HFFc6 (cell line): ENCODE data around the gene ZNF346. TPM values are rescaled to one million over a fixed set of nuclear protein-coding genes. Genes with fewer than 3 reads are reported as not detected.

Experiments used
- DNase-seq: peaks from one replicate; pipeline ENCODE4 v3.0.0-alpha.2; 2018
- H3K27ac Mint-ChIP-seq: 2 replicates; pipeline ENCODE4 v1.8.0; 2020; ENCODE audit warnings: mild to moderate bottlenecking, mixed read lengths
- H3K27me3 Mint-ChIP-seq: 2 replicates; pipeline ENCODE4 v1.8.0; 2021; ENCODE audit warnings: mild to moderate bottlenecking, moderate library complexity, mixed read lengths; ENCODE audit not compliant: insufficient read depth
- H3K36me3 Mint-ChIP-seq: 2 replicates; pipeline ENCODE4 v1.8.0; 2021; ENCODE audit warnings: low read depth, mixed read lengths
- H3K4me1 Mint-ChIP-seq: 2 replicates; pipeline ENCODE4 v1.8.0; 2020; ENCODE audit warnings: low read depth, mixed read lengths
- H3K4me3 Mint-ChIP-seq: 2 replicates; pipeline ENCODE4 v1.8.0; 2020; ENCODE audit warnings: mild to moderate bottlenecking, moderate library complexity, mixed read lengths
- H3K9me3 Mint-ChIP-seq: 2 replicates; pipeline ENCODE4 v1.8.0; 2020; ENCODE audit warnings: mild to moderate bottlenecking, mixed read lengths
- total RNA-seq, 6 experiments: library from RNA; stranded (reverse); fragmentation: NEBNext Ultra II Directional; extraction: Animal tissue kit (Norgen Biotek cat#: 25700); gene quantifications; 2 replicates in 1 of 6; 3 replicates in 5 of 6; pipeline ENCODE4 v1.2.3, GENCODE V29; 2021
- TF ChIP-seq, protein P1 (sequence below): fragments of 200-600 bp; sonication (generic); IDR thresholded peaks from 2 replicates; pipeline ENCODE4 v1.5.0; 2021; ENCODE audit warnings: antibody characterized with exemption, mild to moderate bottlenecking

ZNF346 gene
- total RNA-seq, 6 experiments from 2014 or later = 11.2 to 15.1 (median 12.0) TPM

DNA sequence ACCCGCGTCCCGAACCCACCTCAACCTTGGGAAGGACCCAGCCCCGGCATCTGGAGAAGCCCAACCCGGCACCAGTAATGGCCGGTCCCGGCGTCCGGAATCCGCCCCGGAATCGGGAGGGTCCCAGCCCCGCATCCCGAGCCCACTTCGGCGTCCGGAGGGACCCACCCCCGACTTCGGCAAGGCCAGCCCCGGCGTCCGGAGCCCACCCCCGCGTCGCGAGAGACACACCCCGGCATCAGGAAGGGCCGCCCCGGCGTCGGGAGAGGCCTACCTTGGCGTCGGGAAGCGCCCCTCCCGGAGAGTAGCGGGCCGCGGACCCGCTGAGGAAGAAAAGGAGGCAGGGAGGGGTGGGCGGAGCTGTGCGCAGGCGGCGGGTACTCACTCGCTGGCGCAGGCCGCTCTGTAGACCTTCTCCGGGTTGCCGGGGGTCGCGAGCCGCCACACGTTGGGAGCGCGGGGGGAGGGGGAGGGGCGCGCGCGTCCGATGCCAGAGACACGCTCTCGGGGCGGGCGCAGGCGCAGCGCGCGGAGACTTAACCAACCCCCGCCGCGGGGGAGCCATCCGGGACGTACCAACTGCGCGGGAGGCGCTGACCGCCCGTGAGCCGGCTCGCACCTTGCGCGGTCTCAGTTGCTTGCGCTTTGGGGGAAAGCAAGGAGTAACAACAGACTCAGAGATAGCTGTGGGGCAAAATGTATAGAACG is 16.1 kb upstream of the ZNF346 start, which contains the start of gene UIMC1:
TSS of gene UIMC1 (minus strand) at position 515 of the 708 bp plus-strand sequence. CDS start 24,164 bp downstream, outside the sequence.
- Mint-ChIP-seq H3K4me3 (peak within 1 kb of the TSS; percentile 96), H3K4me1 (peaks cover 27% of the 10 kb centered on the region), H3K9me3 (no peaks in the 10 kb centered on the region), H3K27me3 (no peaks in the 10 kb centered on the region; the same call in 1 of the 2 replicates), H3K27ac (peak within 1 kb of the TSS; percentile 95), H3K36me3 (peaks cover 6% of the 10 kb centered on the region; the same call in 1 of the 2 replicates)
- TF ChIP-seq, protein P1, sequence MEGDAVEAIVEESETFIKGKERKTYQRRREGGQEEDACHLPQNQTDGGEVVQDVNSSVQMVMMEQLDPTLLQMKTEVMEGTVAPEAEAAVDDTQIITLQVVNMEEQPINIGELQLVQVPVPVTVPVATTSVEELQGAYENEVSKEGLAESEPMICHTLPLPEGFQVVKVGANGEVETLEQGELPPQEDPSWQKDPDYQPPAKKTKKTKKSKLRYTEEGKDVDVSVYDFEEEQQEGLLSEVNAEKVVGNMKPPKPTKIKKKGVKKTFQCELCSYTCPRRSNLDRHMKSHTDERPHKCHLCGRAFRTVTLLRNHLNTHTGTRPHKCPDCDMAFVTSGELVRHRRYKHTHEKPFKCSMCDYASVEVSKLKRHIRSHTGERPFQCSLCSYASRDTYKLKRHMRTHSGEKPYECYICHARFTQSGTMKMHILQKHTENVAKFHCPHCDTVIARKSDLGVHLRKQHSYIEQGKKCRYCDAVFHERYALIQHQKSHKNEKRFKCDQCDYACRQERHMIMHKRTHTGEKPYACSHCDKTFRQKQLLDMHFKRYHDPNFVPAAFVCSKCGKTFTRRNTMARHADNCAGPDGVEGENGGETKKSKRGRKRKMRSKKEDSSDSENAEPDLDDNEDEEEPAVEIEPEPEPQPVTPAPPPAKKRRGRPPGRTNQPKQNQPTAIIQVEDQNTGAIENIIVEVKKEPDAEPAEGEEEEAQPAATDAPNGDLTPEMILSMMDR = no peak
- DNase-seq = peak; percentile 81

DNA sequence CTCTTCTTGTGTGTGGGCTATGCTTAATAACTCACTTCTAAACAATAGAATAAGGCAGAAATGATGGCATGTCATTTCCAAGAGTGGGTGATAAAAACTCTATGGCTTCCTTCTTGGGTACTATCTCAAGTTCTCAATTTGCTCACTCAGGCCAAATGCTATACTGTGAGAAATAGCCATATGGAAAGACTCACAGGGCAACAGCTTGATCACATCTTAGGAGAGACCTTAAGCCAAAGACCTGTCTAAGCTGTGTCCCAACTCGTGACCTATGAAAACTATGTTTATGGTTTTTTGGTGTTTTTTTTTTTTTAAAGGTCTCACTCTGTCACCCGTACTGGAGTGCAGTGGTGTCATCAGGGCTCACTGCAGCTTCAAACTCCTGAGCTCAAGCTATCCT is 13.8 kb upstream of the ZNF346 start:
- Mint-ChIP-seq H3K27ac (no peak overlapping the region), H3K36me3 (peaks cover 6% of the 10 kb centered on the region; the same call in 1 of the 2 replicates), H3K4me3 (no peak overlapping the region), H3K9me3 (no peaks in the 10 kb centered on the region), H3K4me1 (peaks cover 31% of the 10 kb centered on the region), H3K27me3 (no peaks in the 10 kb centered on the region; the same call in 1 of the 2 replicates)
- DNase-seq = no peak
- TF ChIP-seq, protein P1 = no peak

DNA sequence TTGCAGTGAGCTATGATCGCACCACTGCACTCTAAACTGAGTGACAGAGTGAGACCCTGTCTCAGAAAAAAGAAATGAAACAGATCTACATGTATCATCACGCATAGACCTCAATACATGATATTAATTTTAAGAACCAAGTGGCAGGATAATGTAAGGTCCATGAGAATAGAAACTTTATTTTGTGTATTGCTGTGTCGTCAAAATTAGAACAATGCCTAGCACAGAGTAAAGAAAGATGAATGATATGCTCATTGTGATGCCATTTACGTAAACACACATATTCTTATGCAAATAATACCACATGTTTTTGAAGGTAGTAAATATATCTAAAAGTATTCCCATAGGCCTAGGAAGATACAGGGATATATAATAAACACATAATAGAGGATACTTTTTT is 12.3 kb upstream of the ZNF346 start:
- H3K27me3 Mint-ChIP-seq = no peaks in the 10 kb centered on the region; the same call in 1 of the 2 replicates
- H3K9me3 Mint-ChIP-seq = no peaks in the 10 kb centered on the region
- no peak overlapping the region for H3K27ac Mint-ChIP-seq
- no peak overlapping the region for H3K4me3 Mint-ChIP-seq
- H3K36me3 Mint-ChIP-seq = peaks cover 6% of the 10 kb centered on the region; the same call in 1 of the 2 replicates
- peaks cover 23% of the 10 kb centered on the region for H3K4me1 Mint-ChIP-seq
- no peak for DNase-seq
- TF ChIP-seq, protein P1 = no peak

DNA sequence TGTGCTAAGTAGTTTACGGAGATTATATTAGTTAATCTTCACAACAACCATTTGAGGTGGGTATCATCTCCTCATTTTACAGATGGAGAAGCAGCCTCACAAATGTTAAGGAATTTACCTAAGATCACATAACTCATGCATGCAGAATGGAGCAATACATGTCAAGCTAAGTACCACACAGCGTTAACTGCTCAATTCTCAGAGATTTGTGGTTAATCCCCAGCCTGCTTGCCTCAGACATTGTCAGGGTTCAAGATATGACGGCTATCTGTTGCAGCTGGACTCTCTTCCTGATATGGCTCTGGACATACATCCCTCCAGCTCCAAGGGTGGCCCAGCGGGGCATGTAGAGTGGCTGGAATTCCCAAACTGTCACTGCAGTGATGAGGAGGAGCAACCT is 7.3 kb upstream of the ZNF346 start:
- DNase-seq = no peak
- Mint-ChIP-seq H3K27ac (no peak overlapping the region), H3K27me3 (no peaks in the 10 kb centered on the region), H3K4me1 (peaks cover 12% of the 10 kb centered on the region), H3K36me3 (no peaks in the 10 kb centered on the region), H3K4me3 (no peak overlapping the region), H3K9me3 (no peaks in the 10 kb centered on the region)
- TF ChIP-seq, protein P1 = no peak

DNA sequence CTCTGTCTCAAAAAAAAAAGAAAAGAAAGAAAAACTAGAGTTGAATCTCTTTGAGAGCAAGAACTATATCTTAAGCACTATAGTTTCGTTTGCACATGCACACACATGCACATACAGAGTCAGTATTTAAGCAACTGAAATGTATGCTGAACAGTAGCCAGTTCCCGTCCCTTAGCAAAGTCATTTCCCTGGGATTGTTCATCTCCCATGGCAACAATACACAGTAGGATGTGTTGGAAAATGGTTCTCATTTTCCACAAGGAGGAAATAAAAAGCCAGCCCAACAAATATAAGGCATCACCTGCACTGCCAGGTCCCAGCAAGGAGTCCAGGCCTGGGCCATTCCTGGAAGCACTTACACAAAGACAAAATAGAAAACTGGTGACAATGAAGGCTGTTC is 4.2 kb upstream of the ZNF346 start:
- Mint-ChIP-seq H3K4me1 (peaks cover 22% of the 10 kb centered on the region), H3K27me3 (no peaks in the 10 kb centered on the region), H3K4me3 (no peak overlapping the region), H3K36me3 (no peaks in the 10 kb centered on the region), H3K27ac (no peak overlapping the region), H3K9me3 (no peaks in the 10 kb centered on the region)
- DNase-seq = no peak
- TF ChIP-seq, protein P1 = no peak
